Measurements from ENCODE around the gene IMPG2.

Gene IMPG2

GRCh38 chr3:101320475-101320874 lies at the start of gene IMPG2:
TSS of gene IMPG2 (minus strand) at chr3:101320575. CDS start at chr3:101320372, 203 bp downstream.
- no peak within 1 kb of the TSS for H3K27ac ChIP-seq
- TF ChIP-seq CTCF (conservative IDR thresholded peaks at IDR 0.05) (no peak), ZFX (IDR thresholded peaks at IDR 0.05) (no peak)

GRCh38 chr3:101362406-101362805 lies 42.0 kb upstream of the IMPG2 start:
- H3K27ac ChIP-seq = no peak overlapping the region
- no peak for TF ChIP-seq ZFX (IDR thresholded peaks at IDR 0.05)
- no peak for TF ChIP-seq CTCF (conservative IDR thresholded peaks at IDR 0.05)

GRCh38 chr3:101351829-101352228 lies 31.5 kb upstream of the IMPG2 start:
- no peak overlapping the region for H3K27ac ChIP-seq
- TF ChIP-seq CTCF (conservative IDR thresholded peaks at IDR 0.05) (no peak), ZFX (IDR thresholded peaks at IDR 0.05) (no peak)

GRCh38 chr3:101340591-101340990 lies 20.2 kb upstream of the IMPG2 start:
- H3K27ac ChIP-seq = no peak overlapping the region
- TF ChIP-seq ZFX (IDR thresholded peaks at IDR 0.05) (no peak), CTCF (conservative IDR thresholded peaks at IDR 0.05) (no peak)

- H3K27ac ChIP-seq = no peak overlapping the region
- TF ChIP-seq ZFX (IDR thresholded peaks at IDR 0.05) = no peak
- no peak for TF ChIP-seq CTCF (conservative IDR thresholded peaks at IDR 0.05)
Observed at GRCh38 chr3:101333883-101334282, 13.5 kb upstream of the IMPG2 start.

GRCh38 chr3:101329016-101329673 lies 8.8 kb upstream of the IMPG2 start:
- TF ChIP-seq CTCF (conservative IDR thresholded peaks at IDR 0.05) (no peak), ZFX (IDR thresholded peaks at IDR 0.05) (no peak)
- no peak overlapping the region for H3K27ac ChIP-seq

- TF ChIP-seq ZFX (IDR thresholded peaks at IDR 0.05) = no peak
- TF ChIP-seq CTCF (conservative IDR thresholded peaks at IDR 0.05) = no peak
- H3K27ac ChIP-seq = no peak overlapping the region
Observed at GRCh38 chr3:101325393-101326134, 5.2 kb upstream of the IMPG2 start.
